Right lobe of liver (tissue), 6 donors: ENCODE data around the gene DDX1. TPM values are rescaled to one million over a fixed set of nuclear protein-coding genes. Genes with fewer than 3 reads are reported as not detected.

Source experiments
- ATAC-seq, 4 donors: fragments of 200-7000 bp; cut with Tn5 transposase; one replicate each; pipeline ENCODE4 v1.9.1; 2020; ENCODE audit warnings: mild to moderate bottlenecking in 4 of 4, moderate library complexity in 4 of 4
- DNase-seq, 3 donors: peaks; one replicate each; pipeline ENCODE4 v3.0.0-alpha.2; 2020
- H3K27ac ChIP-seq, 3 donors: fragments of 200-600 bp; one replicate each; pipeline ENCODE4 v1.8.0; 2022
- H3K27me3 ChIP-seq, 2 donors: fragments of 200-600 bp; one replicate each; pipeline ENCODE4 v1.8.0; 2022
- H3K36me3 ChIP-seq, 4 donors: fragments of 200-600 bp; sonication (generic) in 1 of 4; one replicate each; pipeline versions ENCODE4 v1.5.1 to v1.8.0; 2017 to 2022; ENCODE audit warnings: control low read depth in 1 of 4
- H3K4me1 ChIP-seq, 4 donors: fragments of 200-600 bp; sonication (generic) in 1 of 4; one replicate each; pipeline versions ENCODE4 v1.5.1 to v1.8.0; 2017 to 2022; ENCODE audit warnings: control low read depth in 1 of 4
- H3K4me3 ChIP-seq, 3 donors: fragments of 200-600 bp; one replicate each; pipeline ENCODE4 v1.8.0; 2022
- H3K9me3 ChIP-seq, 4 donors: fragments of 200-600 bp; sonication (generic) in 1 of 4; one replicate each; pipeline versions ENCODE4 v1.5.1 to v1.8.0; 2017 to 2022; ENCODE audit warnings: control low read depth in 1 of 4
- POLR2A ChIP-seq: fragments of 450-650 bp; IDR thresholded peaks from one replicate; pipeline ENCODE4 v1.6.1; 2017; ENCODE audit warnings: antibody characterized with exemption, mild to moderate bottlenecking
- WGBS: methylation state at CpG from one replicate; pipeline ENCODE4 v1.1.6; 2018; ENCODE audit warnings: low coverage, low lambda C conversion rate; ENCODE audit not compliant: insufficient coverage; ENCODE audit errors: missing lambda C conversion rate; 5-methylcytosine and 5-hydroxymethylcytosine counted together
- intact Hi-C, 2 donors: fragments of 100-400 bp; cut with DNase I; formaldehyde crosslinking; loops; one replicate each; pipeline versions ENCODE4 v1.11.2 to v1.14.1; 2022
- total RNA-seq, 6 experiments: library from RNA; depleted of rRNA in 2 of 6; stranded (reverse); fragments of >200 nt in 2 of 6; fragmentation: NEBNext Ultra II Directional in 3 of 6; extraction: Animal tissue kit (Norgen Biotek cat#: 25700) in 3 of 6; gene quantifications; one replicate each; pipeline versions ENCODE4 v1.1.0 to v1.2.4, GENCODE V29; 2016 to 2023
- TF ChIP-seq, protein P1 (sequence below), 4 donors: fragments of 200-600 bp in 3 of 4; fragments of 450-650 bp in 1 of 4; IDR thresholded peaks; one replicate each; pipeline versions ENCODE4 v1.5.1 to v1.8.0; 2016 to 2022; ENCODE audit warnings: antibody characterized with exemption in 4 of 4, mild to moderate bottlenecking in 2 of 4
- donor health status: DM: no; HTN: yes; CAD: no.
- donor health status: DM: no; HTN: no; CAD: no.
- donor health status: DM: no; HTN: no; CAD: no.
- donor health status: DM: no; HTN: yes; CAD: no.
- donor health status: DM: no; HTN: yes; CAD: no.

DDX1 gene
- total RNA-seq, 6 experiments from 2014 or later = 29.7 to 43.5 (median 37.6) TPM

DNA sequence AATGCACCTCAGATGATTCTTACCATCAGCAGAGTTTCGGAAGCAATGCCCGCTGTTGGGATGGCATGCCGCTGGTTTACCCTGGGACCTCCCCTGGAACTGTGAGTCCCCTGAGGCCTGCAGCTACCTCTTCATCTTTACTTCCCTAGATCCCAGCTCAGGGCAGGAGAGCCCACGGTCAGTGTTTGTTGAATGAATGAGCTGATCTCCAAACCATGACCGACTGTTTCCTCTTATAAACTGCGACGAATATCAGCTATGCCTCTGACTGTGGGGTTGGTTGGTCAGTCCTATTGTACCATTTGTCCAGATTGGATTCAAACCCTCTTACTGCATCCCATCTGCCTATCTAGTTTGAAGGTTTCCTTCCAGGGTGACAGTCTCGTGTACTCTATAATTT is 64.4 kb downstream of the DDX1 start:
- H3K4me3 ChIP-seq = no peak overlapping the region
- WGBS = 67% methylated on average over 2 of the region's 8 CpGs
- no peaks in the 10 kb centered on the region for H3K27me3 ChIP-seq
- TF ChIP-seq, protein P1, sequence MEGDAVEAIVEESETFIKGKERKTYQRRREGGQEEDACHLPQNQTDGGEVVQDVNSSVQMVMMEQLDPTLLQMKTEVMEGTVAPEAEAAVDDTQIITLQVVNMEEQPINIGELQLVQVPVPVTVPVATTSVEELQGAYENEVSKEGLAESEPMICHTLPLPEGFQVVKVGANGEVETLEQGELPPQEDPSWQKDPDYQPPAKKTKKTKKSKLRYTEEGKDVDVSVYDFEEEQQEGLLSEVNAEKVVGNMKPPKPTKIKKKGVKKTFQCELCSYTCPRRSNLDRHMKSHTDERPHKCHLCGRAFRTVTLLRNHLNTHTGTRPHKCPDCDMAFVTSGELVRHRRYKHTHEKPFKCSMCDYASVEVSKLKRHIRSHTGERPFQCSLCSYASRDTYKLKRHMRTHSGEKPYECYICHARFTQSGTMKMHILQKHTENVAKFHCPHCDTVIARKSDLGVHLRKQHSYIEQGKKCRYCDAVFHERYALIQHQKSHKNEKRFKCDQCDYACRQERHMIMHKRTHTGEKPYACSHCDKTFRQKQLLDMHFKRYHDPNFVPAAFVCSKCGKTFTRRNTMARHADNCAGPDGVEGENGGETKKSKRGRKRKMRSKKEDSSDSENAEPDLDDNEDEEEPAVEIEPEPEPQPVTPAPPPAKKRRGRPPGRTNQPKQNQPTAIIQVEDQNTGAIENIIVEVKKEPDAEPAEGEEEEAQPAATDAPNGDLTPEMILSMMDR (IDR thresholded peaks at IDR 0.05) = no peak
- TF ChIP-seq POLR2A = no peak
- intact Hi-C loops = no loop called here
- H3K27ac ChIP-seq = no peak overlapping the region
- H3K4me1 ChIP-seq = no peaks in the 10 kb centered on the region
- DNase-seq = no peak
- no peak for ATAC-seq
- no peaks in the 10 kb centered on the region for H3K9me3 ChIP-seq
- no peaks in the 10 kb centered on the region for H3K36me3 ChIP-seq

DNA sequence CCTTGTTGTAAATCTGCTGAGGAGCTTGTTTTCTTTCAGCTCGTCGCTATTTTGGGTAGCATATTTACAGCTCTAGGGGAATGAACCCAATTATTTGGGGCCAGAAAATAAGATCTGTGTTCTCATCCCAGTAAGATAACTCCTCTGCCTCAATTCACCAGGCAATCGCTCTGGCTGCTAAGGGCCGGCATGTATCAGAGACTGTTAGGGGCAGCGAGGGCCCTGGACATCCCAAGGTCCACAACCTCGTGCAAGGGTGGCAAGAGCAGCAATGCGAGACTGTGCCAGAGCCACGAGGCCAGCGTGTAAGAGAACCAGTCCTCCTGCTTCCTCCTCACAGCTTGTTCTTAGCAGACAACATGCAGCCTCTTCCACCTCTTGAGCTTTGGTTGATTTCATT is 66.1 kb downstream of the DDX1 start:
- Histone ChIP-seq H3K36me3 (no peaks in the 10 kb centered on the region), H3K9me3 (no peaks in the 10 kb centered on the region), H3K4me1 (no peaks in the 10 kb centered on the region), H3K4me3 (no peak overlapping the region), H3K27ac (no peak overlapping the region), H3K27me3 (no peaks in the 10 kb centered on the region)
- ATAC-seq = no peak
- no peak for TF ChIP-seq POLR2A
- TF ChIP-seq, protein P1 (IDR thresholded peaks at IDR 0.05) = no peak
- no peak for DNase-seq
- intact Hi-C loops = no loop called here
- WGBS = 75% methylated on average over 4 of the region's 9 CpGs

DNA sequence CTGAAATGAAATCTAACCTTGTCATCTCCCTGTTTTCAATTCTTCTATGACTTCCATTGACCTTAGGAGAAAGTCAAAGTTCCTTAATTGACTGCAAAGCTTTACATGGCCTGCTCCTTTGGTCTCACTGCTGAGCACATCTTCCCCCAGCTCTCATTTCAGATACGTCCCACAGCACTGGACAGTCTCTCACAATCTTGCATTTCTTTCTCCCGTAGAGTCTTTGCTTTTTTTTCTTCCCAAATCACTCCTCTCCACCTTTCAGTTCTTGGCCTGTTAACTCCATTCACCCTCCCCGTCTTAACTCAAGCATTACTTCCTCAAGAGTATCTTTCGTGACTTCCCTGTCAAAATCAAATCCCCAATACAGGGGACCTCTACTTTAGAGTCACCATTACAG is 67.2 kb downstream of the DDX1 start:
- DNase-seq = no peak
- Histone ChIP-seq H3K36me3 (no peaks in the 10 kb centered on the region), H3K27me3 (no peaks in the 10 kb centered on the region), H3K9me3 (no peaks in the 10 kb centered on the region), H3K4me1 (no peaks in the 10 kb centered on the region), H3K4me3 (no peak overlapping the region), H3K27ac (no peak overlapping the region)
- intact Hi-C loops = no loop called here
- 80% methylated on average over 4 of the region's 4 CpGs for WGBS
- TF ChIP-seq, protein P1 (IDR thresholded peaks at IDR 0.05) = no peak
- no peak for TF ChIP-seq POLR2A
- no peak for ATAC-seq

DNA sequence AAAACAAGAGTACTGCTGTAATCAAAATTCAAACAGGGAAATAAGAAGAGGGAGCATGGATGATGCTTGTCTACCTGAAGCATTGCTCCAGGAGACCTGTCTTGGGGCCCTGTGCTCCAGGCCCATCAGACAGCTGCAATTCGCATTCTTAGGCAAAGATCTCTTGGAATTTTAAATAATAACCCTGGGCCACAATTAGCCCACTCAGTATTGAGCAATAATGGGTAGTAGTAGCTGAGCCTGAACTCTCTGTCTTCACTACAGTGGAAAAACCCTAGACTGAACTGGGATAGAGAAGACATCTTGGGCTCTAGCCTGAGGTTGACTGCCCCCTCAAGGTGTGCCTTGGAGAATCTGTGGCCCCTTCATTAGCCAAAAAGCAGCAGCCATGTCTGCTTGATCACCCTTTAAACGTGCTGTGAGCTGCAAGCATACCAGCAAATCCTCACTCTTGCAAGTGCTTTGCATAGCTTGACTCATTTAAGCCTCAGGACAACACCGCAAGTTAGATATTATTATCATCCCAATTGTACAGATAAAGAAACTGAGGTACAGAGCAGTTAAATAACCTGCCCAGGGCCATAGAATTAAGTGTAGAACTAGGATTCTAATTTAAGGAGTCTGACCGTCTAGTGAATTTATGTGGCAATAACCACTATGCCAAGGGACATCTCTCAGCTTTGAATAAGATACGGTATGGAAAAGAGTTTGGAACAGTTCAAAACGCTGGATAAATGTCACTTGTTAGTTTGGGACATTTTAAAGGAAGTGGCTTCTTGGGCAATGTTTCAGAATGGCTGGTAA is 69.0 kb downstream of the DDX1 start:
- DNase-seq (no peak), ATAC-seq (no peak)
- intact Hi-C loops = no loop called here
- TF ChIP-seq, protein P1 (IDR thresholded peaks at IDR 0.05) = no peak
- TF ChIP-seq POLR2A = no peak
- H3K4me1 ChIP-seq = no peaks in the 10 kb centered on the region
- H3K27ac ChIP-seq = no peak overlapping the region
- 66% methylated on average over 6 of the region's 6 CpGs for WGBS
- H3K4me3 ChIP-seq = no peak overlapping the region
- no peaks in the 10 kb centered on the region for H3K9me3 ChIP-seq
- no peaks in the 10 kb centered on the region for H3K36me3 ChIP-seq
- no peaks in the 10 kb centered on the region for H3K27me3 ChIP-seq
